OCI-LY1 (cell line): ENCODE measurements around the gene NCBP1.

ENCODE experiments used
- CTCF ChIP-seq: fragments of 200-600 bp; sonication (generic), shearing (Covaris generic); IDR thresholded peaks from 2 replicates; pipeline ENCODE4 v1.5.1; 2017; ENCODE audit warnings: mild to moderate bottlenecking, antibody characterized with exemption, low read length, moderate library complexity, mixed read lengths
- EZH2 ChIP-seq: fragments of 200-600 bp; sonication (generic), shearing (Covaris generic); IDR thresholded peaks from 2 replicates; pipeline ENCODE4 v1.8.0; 2017; ENCODE audit warnings: borderline replicate concordance, mixed run types, mild to moderate bottlenecking, antibody characterized with exemption, low read length, moderate library complexity, mixed read lengths

DNA sequence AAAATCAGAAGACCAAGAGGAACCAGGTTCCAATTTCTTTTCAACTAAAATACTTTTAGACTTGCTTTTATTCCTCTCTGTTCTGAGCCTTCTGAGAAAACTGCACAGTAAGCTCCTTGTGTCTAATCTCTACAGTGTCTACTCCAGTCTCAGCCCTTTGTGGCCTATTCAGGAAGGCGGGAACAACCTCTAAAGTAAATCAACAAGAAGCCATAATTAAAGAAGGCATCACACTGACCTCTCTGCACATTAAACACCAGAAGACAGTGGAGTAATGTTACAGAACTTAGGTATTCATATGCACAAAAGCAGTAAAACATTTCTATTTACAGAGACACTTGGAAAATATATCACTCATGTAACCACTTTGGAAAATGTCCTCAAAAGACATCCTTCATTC is 48.6 kb downstream of the NCBP1 start:
- TF ChIP-seq EZH2 (no peak), CTCF (no peak)
